ENCODE data around the gene PAQR5. TPM values are rescaled to one million over a fixed set of nuclear protein-coding genes. Genes with fewer than 3 reads are reported as not detected.
A peak's percentile ranks its signal among the peaks of the same experiment; 100 is the strongest.
"Not testable (repeated sequence)": the region's sequence is repeated elsewhere in the genome, so short reads cannot be mapped to it uniquely, and the experiment has no call there.

The PAQR5 gene
- total and polyA plus RNA-seq, 5 experiments from 2014 or later, result not detected

DNA sequence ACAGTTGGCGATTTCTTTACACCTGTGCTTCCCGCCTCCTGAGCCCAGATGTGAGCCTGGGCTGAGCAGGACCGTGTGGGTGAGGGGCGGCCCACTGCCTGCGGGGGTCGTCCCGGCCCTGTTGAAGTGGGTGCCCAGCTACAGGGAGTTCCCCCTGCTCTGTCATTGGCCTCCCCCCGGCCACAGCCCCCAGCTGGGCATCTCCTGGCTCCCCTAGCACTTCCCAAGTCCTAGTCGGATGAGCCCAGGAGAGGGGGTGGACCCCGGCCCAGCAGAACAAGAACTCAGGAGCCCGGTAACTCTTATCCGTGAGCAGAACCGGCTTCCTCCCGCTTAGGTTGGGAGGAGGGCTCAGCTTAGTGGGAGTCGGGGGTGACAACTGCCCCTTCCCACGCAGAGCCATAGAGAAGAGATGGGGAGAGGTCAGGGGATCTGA is 757 bp downstream of the PAQR5 start:
- no peak overlapping the region for H3K27ac Mint-ChIP-seq
- H3K9me3 Mint-ChIP-seq, result peaks cover 0 to 2% (median 0%) of the 10 kb centered on the region in 9 donors
- H3K27me3 Mint-ChIP-seq, result peaks cover 29 to 80% (median 61%) of the 10 kb centered on the region in 5 donors
- DNase-seq, result no peak
- H3K4me3 Mint-ChIP-seq, result peak overlapping the region in 6 of 10 donors; percentile 15 to 41 (median 29)
- no peak for ATAC-seq
- H3K36me3 Mint-ChIP-seq, result peaks cover 0 to 2% (median 0%) of the 10 kb centered on the region in 3 donors
- H3K4me1 Mint-ChIP-seq, result peaks cover 2 to 7% (median 5%) of the 10 kb centered on the region in 4 donors
- POLR2A ChIA-PET, result no interaction called here

DNA sequence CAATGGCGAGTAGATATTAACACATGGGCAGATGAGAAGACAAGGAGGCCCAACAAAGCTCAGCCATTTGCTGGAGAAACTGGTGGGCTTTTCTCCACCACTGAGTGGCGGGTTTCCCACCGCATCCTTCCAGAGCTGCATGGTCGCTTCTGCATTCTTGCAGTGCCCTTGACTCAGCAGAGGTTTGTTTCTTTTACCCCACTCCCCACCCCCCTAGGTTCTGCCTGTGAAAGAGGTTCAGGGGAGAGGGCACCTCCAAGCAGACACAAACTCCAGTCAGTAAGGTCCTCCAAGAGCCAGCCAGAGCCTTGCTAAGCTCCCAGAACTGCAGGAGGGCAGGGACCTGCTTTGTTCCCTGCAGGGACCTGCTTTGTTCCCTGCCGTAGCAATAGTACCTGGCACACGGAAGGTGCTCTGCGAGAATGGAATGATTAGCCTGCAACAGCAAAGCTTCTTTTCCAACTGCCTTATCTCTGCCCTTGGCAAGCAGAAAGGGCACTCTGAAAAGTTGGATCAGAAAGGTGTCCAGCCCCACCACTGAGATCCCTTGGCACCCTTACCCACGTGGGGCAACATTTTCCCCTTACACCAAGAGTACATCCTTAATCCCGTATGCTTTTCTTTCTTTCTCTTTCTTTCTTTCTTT is 1.4 kb downstream of the PAQR5 start:
- H3K27me3 Mint-ChIP-seq, result peaks cover 26 to 80% (median 63%) of the 10 kb centered on the region in 5 donors
- ATAC-seq (no peak), DNase-seq (no peak)
- peaks cover 2 to 7% (median 5%) of the 10 kb centered on the region in 4 donors for H3K4me1 Mint-ChIP-seq
- peaks cover 0 to 2% (median 0%) of the 10 kb centered on the region in 3 donors for H3K36me3 Mint-ChIP-seq
- POLR2A ChIA-PET, result no interaction called here
- H3K9me3 Mint-ChIP-seq, result peaks cover 0 to 2% (median 0%) of the 10 kb centered on the region in 9 donors
- peak overlapping the region in 5 of 10 donors; percentile 2 to 28 (median 10) for H3K4me3 Mint-ChIP-seq
- no peak overlapping the region for H3K27ac Mint-ChIP-seq

DNA sequence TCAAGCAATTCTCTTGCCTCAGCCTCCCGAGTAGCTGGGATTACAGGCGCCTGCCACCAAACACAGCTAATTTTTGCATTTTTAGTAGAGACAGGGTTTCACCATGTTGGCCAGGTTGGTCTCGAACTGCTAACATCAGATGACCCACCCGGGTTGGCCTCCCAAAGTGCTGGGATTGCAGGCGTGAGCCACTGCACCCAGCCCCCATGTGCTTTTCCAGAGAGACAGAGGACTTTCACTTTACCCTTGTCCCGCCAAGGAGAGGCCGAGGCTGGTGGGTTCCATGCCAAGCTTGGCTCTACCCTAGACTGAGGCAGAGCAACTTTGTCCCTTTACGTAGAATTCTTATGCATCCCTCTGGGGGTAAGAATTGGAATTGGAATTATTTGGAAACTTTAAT is 2.4 kb downstream of the PAQR5 start:
- not testable (repeated sequence) for H3K27ac Mint-ChIP-seq

DNA sequence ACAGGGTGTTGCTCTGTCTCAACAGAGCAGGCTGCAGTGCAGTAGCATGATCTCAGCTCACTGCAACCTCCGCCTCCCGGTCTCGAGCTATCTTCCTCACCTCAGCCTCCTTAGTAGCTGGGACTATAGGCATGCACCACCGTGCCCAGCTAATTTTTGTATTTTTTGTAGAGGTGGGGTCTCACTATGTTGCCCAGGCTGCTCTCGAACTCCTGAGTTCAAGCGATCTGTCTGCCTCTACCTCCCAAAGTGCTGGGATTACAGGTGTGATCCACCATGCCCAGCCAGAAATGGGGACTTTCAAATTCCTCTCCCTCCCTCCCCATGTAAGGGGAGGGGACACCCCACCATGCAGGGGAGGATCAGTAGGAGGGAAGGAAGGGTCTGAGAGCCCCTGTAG is 3.4 kb downstream of the PAQR5 start:
- peaks cover 15 to 80% (median 60%) of the 10 kb centered on the region in 5 donors for H3K27me3 Mint-ChIP-seq
- H3K36me3 Mint-ChIP-seq, H3K4me3 Mint-ChIP-seq, POLR2A ChIA-PET, H3K4me1 Mint-ChIP-seq, DNase-seq, ATAC-seq, H3K9me3 Mint-ChIP-seq: not testable (repeated sequence)
- H3K27ac Mint-ChIP-seq, result peak overlapping the region in 1 of 10 donors; percentile 41

More for the DNA sequence above, 2.4 kb downstream of the PAQR5 start:
- H3K27me3 Mint-ChIP-seq, result peaks cover 21 to 83% (median 65%) of the 10 kb centered on the region in 5 donors
- ATAC-seq, H3K36me3 Mint-ChIP-seq, H3K9me3 Mint-ChIP-seq, H3K4me1 Mint-ChIP-seq, DNase-seq, POLR2A ChIA-PET: not testable (repeated sequence)
- peak overlapping the region in 2 of 10 donors; percentile 2 to 54 for H3K4me3 Mint-ChIP-seq

DNA sequence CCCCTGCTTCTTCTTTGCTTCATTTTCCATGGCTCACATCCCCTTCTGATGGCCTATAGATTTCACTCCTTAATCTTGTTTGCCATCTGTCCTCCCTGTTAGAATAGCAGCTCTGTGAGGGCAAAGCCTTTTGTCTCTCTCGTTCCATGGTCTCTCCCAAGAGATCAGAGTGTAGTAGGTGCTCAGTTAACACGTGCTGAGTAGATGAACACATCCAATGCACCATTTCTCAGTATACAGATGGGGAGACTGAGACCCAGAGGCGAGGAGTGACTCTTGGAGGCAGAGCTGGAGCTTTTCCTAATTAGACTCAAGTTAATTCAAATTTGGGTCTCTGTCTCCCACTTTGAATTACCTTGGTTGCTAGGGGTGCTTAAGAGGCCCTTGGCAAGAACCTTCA is 4.2 kb downstream of the PAQR5 start:
- peaks cover 0 to 2% (median 0%) of the 10 kb centered on the region in 9 donors for H3K9me3 Mint-ChIP-seq
- H3K4me3 Mint-ChIP-seq, result no peak overlapping the region
- POLR2A ChIA-PET, result no interaction called here
- peaks cover 10 to 81% (median 55%) of the 10 kb centered on the region in 5 donors for H3K27me3 Mint-ChIP-seq
- ATAC-seq (no peak), DNase-seq (no peak)
- H3K27ac Mint-ChIP-seq, result no peak overlapping the region
- peaks cover 2 to 6% (median 5%) of the 10 kb centered on the region in 4 donors for H3K4me1 Mint-ChIP-seq
- H3K36me3 Mint-ChIP-seq, result peaks cover 0 to 2% (median 0%) of the 10 kb centered on the region in 3 donors

DNA sequence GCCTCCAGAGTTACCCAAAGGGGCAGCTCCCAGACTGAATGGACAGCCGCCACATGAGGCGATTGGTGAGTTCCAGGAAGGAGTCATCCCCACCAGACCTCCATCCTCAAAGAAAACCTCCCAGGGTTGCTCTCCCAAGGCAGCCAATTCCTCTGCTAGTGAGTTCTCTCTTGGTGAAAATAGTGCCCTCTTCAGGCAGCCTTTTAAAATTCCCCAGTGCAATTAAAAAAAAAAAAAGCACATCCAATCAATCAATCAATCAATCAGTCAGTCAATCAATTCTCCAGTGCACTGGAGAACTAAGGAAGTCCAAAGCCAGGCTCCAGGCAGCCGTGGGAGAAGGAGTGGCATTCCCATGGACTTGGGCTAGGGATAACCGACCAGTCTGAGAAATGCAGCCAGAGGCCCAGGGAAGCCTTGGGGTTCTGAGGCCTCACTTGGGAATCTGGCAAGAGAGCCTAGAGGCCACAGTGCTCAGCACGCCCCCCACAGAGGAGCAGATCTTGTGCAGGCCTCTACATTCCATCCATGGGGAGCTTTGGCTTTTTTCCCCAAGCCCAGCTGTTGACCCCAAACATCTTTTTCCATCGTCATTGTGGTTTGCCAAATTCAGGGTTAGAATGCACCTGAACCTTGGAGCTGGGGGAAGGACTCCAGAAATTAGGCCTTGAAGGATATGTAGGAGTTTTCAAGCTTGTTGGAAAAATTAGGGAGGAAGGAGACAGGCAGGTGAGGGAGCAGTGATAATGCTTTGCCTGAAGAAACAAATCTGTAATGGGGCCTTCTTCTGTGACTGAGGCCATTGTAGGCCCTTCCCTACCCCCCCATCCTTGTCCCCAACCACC is 4.8 kb downstream of the PAQR5 start:
- H3K36me3 Mint-ChIP-seq, result peaks cover 0 to 2% (median 0%) of the 10 kb centered on the region in 3 donors
- POLR2A ChIA-PET, result no interaction called here
- no peak overlapping the region for H3K4me3 Mint-ChIP-seq
- DNase-seq (no peak), ATAC-seq (no peak)
- peaks cover 2 to 6% (median 4%) of the 10 kb centered on the region in 4 donors for H3K4me1 Mint-ChIP-seq
- peaks cover 11 to 87% (median 58%) of the 10 kb centered on the region in 5 donors for H3K27me3 Mint-ChIP-seq
- H3K9me3 Mint-ChIP-seq, result peaks cover 0 to 2% (median 0%) of the 10 kb centered on the region in 9 donors
- no peak overlapping the region for H3K27ac Mint-ChIP-seq

DNA sequence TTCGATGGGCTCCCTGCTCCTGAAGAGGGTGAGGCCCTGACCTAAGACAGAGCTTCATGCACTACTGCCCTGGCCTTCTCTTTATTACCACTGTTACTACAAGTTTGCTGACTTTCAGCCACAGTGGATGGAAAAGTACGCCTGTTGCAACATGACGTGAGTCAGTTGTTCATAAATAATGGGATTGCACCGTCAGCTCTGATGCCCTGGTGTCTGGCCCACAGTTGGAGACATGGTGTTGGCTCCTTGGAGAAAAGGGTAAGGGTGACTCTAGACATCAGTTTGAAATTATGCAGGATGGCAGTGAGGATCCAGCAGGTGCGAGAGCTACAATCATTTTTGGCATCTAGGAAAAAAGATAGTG is 5.5 kb downstream of the PAQR5 start:
- no peak for ATAC-seq
- H3K27me3 Mint-ChIP-seq, result peaks cover 13 to 93% (median 64%) of the 10 kb centered on the region in 5 donors

DNA sequence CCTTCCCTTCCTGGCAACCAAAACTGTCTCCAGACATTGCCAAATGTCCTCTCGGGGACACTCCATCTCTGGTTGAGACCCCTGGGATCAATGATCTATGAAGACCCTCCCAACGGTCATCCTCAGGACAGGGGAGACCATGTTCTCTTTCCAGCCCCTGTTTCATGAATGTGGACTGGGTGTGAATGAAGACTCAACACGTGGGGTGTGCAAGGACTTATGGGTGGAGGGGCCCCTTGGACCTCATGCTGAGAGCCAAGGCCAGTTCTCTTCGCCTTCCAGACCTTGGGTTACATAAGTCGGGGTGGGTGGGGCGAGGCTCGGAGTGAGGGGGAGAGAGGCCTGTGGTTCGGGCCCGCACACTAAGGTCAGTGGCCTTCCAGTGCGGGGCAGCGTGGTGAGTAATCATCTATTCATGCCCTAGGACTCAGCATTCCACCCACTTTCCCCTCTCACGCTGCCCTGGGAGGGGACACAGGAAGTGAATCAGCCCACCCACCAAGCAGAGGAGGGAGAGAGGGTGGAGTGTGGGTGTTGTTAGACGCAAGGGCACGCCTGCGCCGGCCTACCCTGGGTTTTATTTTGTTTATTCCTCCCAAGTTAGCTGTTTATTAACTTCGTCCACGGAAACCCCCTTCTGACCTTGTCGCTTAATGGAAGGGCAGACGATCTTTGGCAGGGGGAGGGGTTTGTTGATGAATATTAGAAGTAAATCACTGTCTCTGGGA is 6.7 kb downstream of the PAQR5 start:
- DNase-seq (no peak), ATAC-seq (no peak)
- Mint-ChIP-seq H3K4me3 (no peak overlapping the region), H3K4me1 (no peaks in the 10 kb centered on the region), H3K27me3 (peaks cover 13 to 84% (median 61%) of the 10 kb centered on the region in 5 donors), H3K27ac (peak overlapping the region in 1 of 10 donors; percentile 71), H3K36me3 (peaks cover 0 to 2% (median 0%) of the 10 kb centered on the region in 3 donors), H3K9me3 (peaks cover 0 to 2% (median 0%) of the 10 kb centered on the region in 9 donors)
- POLR2A ChIA-PET, result no interaction called here

More for the DNA sequence above, 5.5 kb downstream of the PAQR5 start:
- H3K4me1 Mint-ChIP-seq, result peaks cover 2 to 6% (median 3%) of the 10 kb centered on the region in 4 donors
- H3K4me3 Mint-ChIP-seq, result no peak overlapping the region
- peaks cover 0 to 2% (median 0%) of the 10 kb centered on the region in 3 donors for H3K36me3 Mint-ChIP-seq
- no peak overlapping the region for H3K27ac Mint-ChIP-seq
- POLR2A ChIA-PET, result no interaction called here
- H3K9me3 Mint-ChIP-seq, result peaks cover 0 to 2% (median 0%) of the 10 kb centered on the region in 9 donors
- DNase-seq, result no peak

DNA sequence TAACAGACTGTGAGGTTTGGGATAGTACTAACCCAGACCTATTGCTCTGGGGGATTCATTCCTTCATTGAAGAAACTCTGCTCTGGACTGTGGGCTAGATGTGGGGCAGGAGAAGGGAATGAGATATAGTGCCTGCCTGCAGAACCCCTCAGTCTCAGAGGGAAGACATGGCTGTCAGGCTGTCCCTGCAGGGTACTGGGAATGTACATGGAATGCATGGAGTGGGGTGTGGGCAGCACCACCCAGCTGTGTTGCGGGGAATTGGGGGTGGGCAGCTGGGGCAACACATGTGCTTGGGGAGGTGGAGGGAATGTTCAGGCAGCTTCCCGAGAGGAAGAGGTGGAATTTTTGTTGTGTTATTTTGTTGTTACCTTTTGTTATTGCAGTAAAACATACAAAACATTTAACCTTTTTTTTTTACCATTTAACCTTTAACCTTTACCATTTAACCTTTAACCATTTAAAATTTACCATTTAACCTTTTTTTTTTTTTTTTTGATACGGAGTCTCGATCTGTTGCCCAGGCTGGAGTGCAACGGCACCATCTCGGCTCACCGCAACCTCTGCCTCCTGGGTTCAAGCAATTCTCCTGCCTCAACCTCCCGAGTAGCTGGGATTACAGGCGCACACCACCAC is 7.3 kb downstream of the PAQR5 start:
- Mint-ChIP-seq H3K27me3 (peaks cover 13 to 77% (median 55%) of the 10 kb centered on the region in 5 donors), H3K9me3 (peaks cover 0 to 2% (median 0%) of the 10 kb centered on the region in 9 donors)
- POLR2A ChIA-PET, result no interaction called here

DNA sequence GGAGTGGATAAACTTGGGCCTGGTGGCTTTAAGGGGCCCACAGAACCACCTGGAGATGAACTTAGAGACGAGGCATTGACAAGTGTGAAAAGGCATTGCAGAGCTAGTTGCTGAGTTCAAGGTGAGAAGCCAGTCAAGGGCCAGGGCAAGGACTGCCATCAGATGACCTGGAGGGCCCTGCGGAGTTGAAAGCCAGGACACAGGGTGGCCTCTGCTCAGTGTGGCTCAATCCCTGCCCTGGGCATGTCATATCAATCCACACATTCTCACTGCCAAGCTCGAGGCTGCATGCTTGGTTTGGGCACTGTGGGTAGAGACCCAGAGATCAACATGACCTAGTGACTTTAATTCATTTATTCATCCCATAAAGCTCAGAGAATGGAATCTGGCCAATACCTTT is 9.2 kb downstream of the PAQR5 start:
- H3K4me1 Mint-ChIP-seq, result no peaks in the 10 kb centered on the region
- ATAC-seq, result no peak
- no peak for DNase-seq
- H3K9me3 Mint-ChIP-seq, result no peaks in the 10 kb centered on the region
- H3K27ac Mint-ChIP-seq, result no peak overlapping the region
- POLR2A ChIA-PET, result no interaction called here
- no peaks in the 10 kb centered on the region for H3K36me3 Mint-ChIP-seq
- H3K27me3 Mint-ChIP-seq, result peaks cover 10 to 59% (median 44%) of the 10 kb centered on the region in 5 donors
- no peak overlapping the region for H3K4me3 Mint-ChIP-seq

More for the DNA sequence above, 7.3 kb downstream of the PAQR5 start:
- no peaks in the 10 kb centered on the region for H3K36me3 Mint-ChIP-seq
- ATAC-seq, result no peak
- H3K4me1 Mint-ChIP-seq, result no peaks in the 10 kb centered on the region
- no peak overlapping the region for H3K27ac Mint-ChIP-seq
- no peak for DNase-seq
- H3K4me3 Mint-ChIP-seq, result no peak overlapping the region

DNA sequence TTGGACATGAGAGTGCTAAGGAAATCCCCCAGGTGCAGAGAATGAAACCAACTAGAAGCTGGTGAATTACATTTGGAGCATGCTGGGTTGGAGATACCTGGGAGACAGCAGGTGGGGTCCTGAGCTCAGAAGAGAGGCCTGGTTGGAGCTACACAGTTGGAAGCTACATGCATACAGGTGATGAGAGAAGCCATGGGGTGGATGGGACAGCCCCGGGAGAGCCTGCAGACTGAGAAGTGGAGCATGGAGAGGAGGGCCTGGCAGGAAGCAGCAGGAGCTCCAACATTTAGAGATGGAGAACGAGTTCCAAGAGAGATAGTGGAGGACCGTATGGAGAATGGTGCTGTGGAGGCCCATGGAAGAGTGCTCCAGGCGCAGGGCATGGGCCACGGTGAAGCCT is 10.2 kb downstream of the PAQR5 start:
- H3K27me3 Mint-ChIP-seq, result peaks cover 10 to 49% (median 35%) of the 10 kb centered on the region in 5 donors

DNA sequence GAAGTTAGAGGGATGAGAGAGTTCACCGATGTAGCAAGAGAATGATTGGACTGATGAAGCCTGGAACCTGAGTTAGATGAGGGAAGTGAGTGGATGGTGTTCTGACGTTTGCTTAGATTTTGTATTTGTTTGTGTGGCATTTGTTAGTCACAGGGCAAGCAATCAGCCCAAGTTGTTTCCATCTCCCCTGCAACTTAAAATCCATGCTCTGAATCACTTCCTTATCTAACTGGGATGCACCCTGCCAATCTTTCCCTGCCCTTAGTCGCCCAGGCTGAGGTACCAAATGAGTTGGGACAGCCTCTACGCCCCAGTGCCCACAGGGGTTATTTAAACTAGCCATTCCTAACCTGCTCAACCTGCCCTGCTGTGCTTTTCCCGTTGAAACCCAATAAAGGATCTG is 12.6 kb downstream of the PAQR5 start:
- H3K36me3 Mint-ChIP-seq, result no peaks in the 10 kb centered on the region

More for the DNA sequence above, 10.2 kb downstream of the PAQR5 start:
- no peak overlapping the region for H3K4me3 Mint-ChIP-seq
- ATAC-seq, result no peak
- DNase-seq, result no peak
- H3K27ac Mint-ChIP-seq, result peak overlapping the region in 1 of 10 donors; percentile 40
- H3K36me3 Mint-ChIP-seq, result no peaks in the 10 kb centered on the region
- peaks cover 0 to 3% (median 0%) of the 10 kb centered on the region in 4 donors for H3K4me1 Mint-ChIP-seq
- no peaks in the 10 kb centered on the region for H3K9me3 Mint-ChIP-seq
- POLR2A ChIA-PET, result no interaction called here

More for the DNA sequence above, 12.6 kb downstream of the PAQR5 start:
- POLR2A ChIA-PET, result no interaction called here
- DNase-seq, result no peak
- ATAC-seq, result no peak
- Mint-ChIP-seq H3K4me1 (peaks cover 0 to 3% (median 0%) of the 10 kb centered on the region in 4 donors), H3K4me3 (no peak overlapping the region), H3K27me3 (peaks cover 7 to 29% (median 23%) of the 10 kb centered on the region in 5 donors), H3K9me3 (no peaks in the 10 kb centered on the region), H3K27ac (no peak overlapping the region)
